IPS-11a (cell line): ENCODE results near the gene ANGPT4.

Experiments
- H3K4me3 ChIP-seq: one replicate; pipeline ENCODE4 v1.5.1; 2013; ENCODE audit warnings: low read depth, low read length, control low read depth

ANGPT4 gene

GRCh38 chr20:916125-916799 lies at the start of gene ANGPT4:
ANGPT4 (minus strand) TSS chr20:916334; CDS start chr20:916214, 120 bp downstream.
- H3K4me3 ChIP-seq = no peak within 1 kb of the TSS

GRCh38 chr20:963795-964194 lies 47.7 kb upstream of the ANGPT4 start:
- no peak overlapping the region for H3K4me3 ChIP-seq

- no peak overlapping the region for H3K4me3 ChIP-seq
Measured at GRCh38 chr20:962683-963082, 46.5 kb upstream of the ANGPT4 start.

- no peak overlapping the region for H3K4me3 ChIP-seq
Measured at GRCh38 chr20:962223-962622, 46.1 kb upstream of the ANGPT4 start.

GRCh38 chr20:961768-962167 lies 45.6 kb upstream of the ANGPT4 start:
- H3K4me3 ChIP-seq = no peak overlapping the region

- H3K4me3 ChIP-seq = no peak overlapping the region
Measured at GRCh38 chr20:959996-960615, 44.0 kb upstream of the ANGPT4 start.

- H3K4me3 ChIP-seq = no peak overlapping the region
Measured at GRCh38 chr20:958936-959815, 43.0 kb upstream of the ANGPT4 start.

GRCh38 chr20:957544-957943 lies 41.4 kb upstream of the ANGPT4 start:
- H3K4me3 ChIP-seq = no peak overlapping the region

- no peak overlapping the region for H3K4me3 ChIP-seq
Measured at GRCh38 chr20:956330-956951, 40.3 kb upstream of the ANGPT4 start.

- no peak overlapping the region for H3K4me3 ChIP-seq
Measured at GRCh38 chr20:955656-956055, 39.5 kb upstream of the ANGPT4 start.

GRCh38 chr20:955111-955510 lies 39.0 kb upstream of the ANGPT4 start:
- no peak overlapping the region for H3K4me3 ChIP-seq

GRCh38 chr20:953742-954141 lies 37.6 kb upstream of the ANGPT4 start:
- no peak overlapping the region for H3K4me3 ChIP-seq

- no peak overlapping the region for H3K4me3 ChIP-seq
Measured at GRCh38 chr20:952196-952795, 36.2 kb upstream of the ANGPT4 start.

- H3K4me3 ChIP-seq = no peak overlapping the region
Measured at GRCh38 chr20:951384-952169, 35.4 kb upstream of the ANGPT4 start.

- no peak overlapping the region for H3K4me3 ChIP-seq
Measured at GRCh38 chr20:949717-950116, 33.6 kb upstream of the ANGPT4 start.

GRCh38 chr20:946826-947225 lies 30.7 kb upstream of the ANGPT4 start:
- no peak overlapping the region for H3K4me3 ChIP-seq

GRCh38 chr20:945841-946240 lies 29.7 kb upstream of the ANGPT4 start:
- H3K4me3 ChIP-seq = no peak overlapping the region

- no peak overlapping the region for H3K4me3 ChIP-seq
Measured at GRCh38 chr20:944774-945410, 28.8 kb upstream of the ANGPT4 start.

- H3K4me3 ChIP-seq = no peak overlapping the region
Measured at GRCh38 chr20:944148-944547, 28.0 kb upstream of the ANGPT4 start.

GRCh38 chr20:942611-943010 lies 26.5 kb upstream of the ANGPT4 start:
- H3K4me3 ChIP-seq = no peak overlapping the region
